H1 (cell line): ENCODE measurements around the gene PTCRA. TPM values are rescaled to one million over a fixed set of nuclear protein-coding genes. Genes with fewer than 3 reads are reported as not detected.
"Not testable (repeated sequence)": the region's sequence is repeated elsewhere in the genome, so short reads cannot be mapped to it uniquely, and the experiment has no call there.

ENCODE experiments used
- CTCF ChIA-PET: fragments of 300-600 bp; sonication (Branson Sonifier 250); formaldehyde crosslinking; loops from one replicate; lab custom pipeline; 2021; ENCODE audit not compliant: partially characterized antibody; lab: Charles Lee
- POLR2A ChIA-PET: fragments of 300-600 bp; sonication (Branson Sonifier 250); formaldehyde crosslinking; loops from one replicate; lab custom pipeline; 2021; ENCODE audit warnings: inconsistent platforms; ENCODE audit not compliant: partially characterized antibody; lab: Charles Lee
- DNase-seq, 2 experiments: peaks; one replicate each; pipeline versions ENCODE4 v3.0.0 to v3.0.0-alpha.2; 2010 to 2022; ENCODE audit warnings: low spot score in 2 of 2, low read depth in 1 of 2, mixed read lengths in 1 of 2
- FAIRE-seq: peaks from 2 replicates; lab custom pipeline; 2011; peaks lifted over from hg19 to GRCh38; lab: Jason Lieb, UNC
- H2AFZ ChIP-seq: 2 replicates; pipeline ENCODE4 v1.8.1; 2012; ENCODE audit warnings: low read length, inconsistent platforms
- H2AK5ac ChIP-seq: 2 replicates; pipeline ENCODE4 v1.6.1; 2013; ENCODE audit warnings: low read depth, low read length
- H2BK120ac ChIP-seq: replicated peaks from 2 replicates; pipeline ENCODE3; 2013; ENCODE audit warnings: low read depth, low read length, inconsistent platforms
- H2BK12ac ChIP-seq: 2 replicates; pipeline ENCODE4 v1.6.1; 2013; ENCODE audit warnings: low read depth, low read length
- H2BK15ac ChIP-seq: 2 replicates; pipeline ENCODE4 v1.6.1; 2013; ENCODE audit warnings: low read length
- H2BK20ac ChIP-seq: 2 replicates; pipeline ENCODE4 v1.6.1; 2013; ENCODE audit warnings: low read length
- H2BK5ac ChIP-seq: 2 replicates; pipeline ENCODE4 v1.6.1; 2013; ENCODE audit warnings: low read depth, low read length
- H3K14ac ChIP-seq: 2 replicates; pipeline ENCODE4 v1.6.1; 2013; ENCODE audit warnings: inconsistent platforms; ENCODE audit not compliant: insufficient read length
- H3K18ac ChIP-seq: 2 replicates; pipeline ENCODE4 v1.6.1; 2013; ENCODE audit warnings: low read length; ENCODE audit errors: extremely low read depth
- H3K23ac ChIP-seq: 2 replicates; pipeline ENCODE4 v1.6.1; 2013; ENCODE audit warnings: inconsistent platforms; ENCODE audit not compliant: insufficient read length
- H3K23me2 ChIP-seq: 2 replicates; pipeline ENCODE4 v1.6.1; 2013; ENCODE audit warnings: low read depth, low read length
- H3K27ac ChIP-seq: 2 replicates; pipeline ENCODE4 v1.6.1; 2011; ENCODE audit warnings: low read depth, low read length, inconsistent platforms
- H3K27me3 ChIP-seq, 4 experiments: replicated peaks in 1 of 4; 1 replicate in 1 of 4; 2 replicates in 3 of 4; pipeline versions ENCODE4 v1.6.1 to v1.8.1; 2011 to 2013; ENCODE audit warnings: low read length in 3 of 4, mild to moderate bottlenecking in 3 of 4, inconsistent platforms in 2 of 4, mixed read lengths in 2 of 4, moderate library complexity in 1 of 4; ENCODE audit not compliant: control insufficient read depth in 3 of 4, insufficient read depth in 3 of 4; ENCODE audit errors: extremely low read depth in 1 of 4
- H3K36me3 ChIP-seq, 4 experiments: 2 replicates each; pipeline versions ENCODE4 v1.6.1 to v1.8.1; 2011 to 2013; ENCODE audit warnings: mild to moderate bottlenecking in 4 of 4, low read length in 3 of 4, moderate library complexity in 2 of 4, control low read depth in 1 of 4, inconsistent platforms in 1 of 4; ENCODE audit not compliant: insufficient read depth in 4 of 4, control insufficient read depth in 2 of 4
- H3K4ac ChIP-seq: replicated peaks from 2 replicates; pipeline ENCODE3; 2013; ENCODE audit warnings: low read length, low read depth, mixed read lengths, inconsistent platforms; ENCODE audit not compliant: insufficient read length
- H3K4me1 ChIP-seq, 4 experiments: replicated peaks in 1 of 4; 1 replicate in 1 of 4; 2 replicates in 3 of 4; pipeline versions ENCODE4 v1.6.1 to v1.8.1; 2011 to 2013; ENCODE audit warnings: low read length in 3 of 4, inconsistent platforms in 2 of 4, mixed read lengths in 1 of 4; ENCODE audit not compliant: insufficient read depth in 4 of 4, control insufficient read depth in 3 of 4
- H3K4me2 ChIP-seq, 2 experiments: 2 replicates each; pipeline versions ENCODE4 v1.6.1 to v1.8.1; 2011 to 2013; ENCODE audit warnings: low read depth in 2 of 2, low read length in 2 of 2, control low read depth in 1 of 2, inconsistent platforms in 1 of 2, mild to moderate bottlenecking in 1 of 2; ENCODE audit not compliant: insufficient read depth in 1 of 2
- H3K4me3 ChIP-seq, 4 experiments: fragments of 200-600, 300-600 bp in 1 of 4; sonication (generic), shearing (Covaris generic), sonication (Bioruptor Twin) in 1 of 4; 2 replicates each; pipeline versions ENCODE4 v1.5.1 to v1.8.1; 2011 to 2016; ENCODE audit warnings: low read length in 4 of 4, low read depth in 3 of 4, control low read depth in 2 of 4, inconsistent platforms in 2 of 4, mild to moderate bottlenecking in 2 of 4, mixed read lengths in 1 of 4, moderate library complexity in 1 of 4; ENCODE audit not compliant: insufficient read depth in 2 of 4; ENCODE audit errors: extremely low read depth in 1 of 4
- H3K56ac ChIP-seq: replicated peaks from 2 replicates; pipeline ENCODE3; 2013; ENCODE audit warnings: low read depth, mild to moderate bottlenecking, mixed read lengths, low read length, inconsistent platforms; ENCODE audit not compliant: insufficient read length
- H3K79me1 ChIP-seq: 2 replicates; pipeline ENCODE4 v1.6.1; 2013; ENCODE audit warnings: low read depth, low read length, control low read depth
- H3K79me2 ChIP-seq, 2 experiments: 2 replicates each; pipeline versions ENCODE4 v1.6.1 to v1.8.1; 2012 to 2013; ENCODE audit warnings: low read length in 2 of 2, mild to moderate bottlenecking in 2 of 2, inconsistent platforms in 1 of 2; ENCODE audit not compliant: insufficient read depth in 2 of 2, control insufficient read depth in 1 of 2
- H3K9ac ChIP-seq, 4 experiments: replicated peaks in 1 of 4; 1 replicate in 1 of 4; 2 replicates in 3 of 4; pipeline versions ENCODE4 v1.6.1 to v1.8.1; 2011 to 2013; ENCODE audit warnings: low read depth in 3 of 4, low read length in 3 of 4, control low read depth in 2 of 4, mild to moderate bottlenecking in 2 of 4, moderate library complexity in 2 of 4, inconsistent platforms in 1 of 4; ENCODE audit errors: extremely low read depth in 1 of 4
- H3K9me3 ChIP-seq, 2 experiments: 2 replicates each; pipeline versions ENCODE4 v1.6.1 to v1.8.1; 2012 to 2013; ENCODE audit warnings: mild to moderate bottlenecking in 2 of 2, moderate library complexity in 2 of 2, control low read depth in 1 of 2, inconsistent platforms in 1 of 2, low read depth in 1 of 2, low read length in 1 of 2, mixed read lengths in 1 of 2; ENCODE audit not compliant: insufficient read depth in 2 of 2
- H4K20me1 ChIP-seq, 2 experiments: replicated peaks in 1 of 2; 2 replicates each; pipeline versions ENCODE3 to v1.8.1; 2011 to 2013; ENCODE audit warnings: inconsistent platforms in 2 of 2, low read length in 2 of 2, mild to moderate bottlenecking in 1 of 2; ENCODE audit not compliant: insufficient read depth in 2 of 2, control insufficient read depth in 1 of 2
- H4K5ac ChIP-seq: 2 replicates; pipeline ENCODE4 v1.6.1; 2013; ENCODE audit warnings: low read length, low read depth, mixed read lengths, inconsistent platforms; ENCODE audit not compliant: insufficient read length
- H4K8ac ChIP-seq: 2 replicates; pipeline ENCODE4 v1.8.0; 2013; ENCODE audit warnings: mild to moderate bottlenecking, moderate library complexity, low read length, inconsistent platforms; ENCODE audit not compliant: insufficient read depth; ENCODE audit errors: extremely low read depth
- H4K91ac ChIP-seq: replicated peaks from 2 replicates; pipeline ENCODE3; 2013; ENCODE audit warnings: low read length, mixed read lengths, inconsistent platforms; ENCODE audit not compliant: insufficient read length
- WGBS, 2 experiments: shearing (Covaris generic) in 1 of 2; methylation state at CpG; one replicate each; pipeline versions ENCODE4 v1.1.6 to v1.1.7; 2013 to 2015; ENCODE audit warnings: low lambda C conversion rate in 2 of 2, mixed read lengths in 2 of 2, inconsistent platforms in 1 of 2, low coverage in 1 of 2, missing lambda C conversion rate in 1 of 2; ENCODE audit not compliant: insufficient replicate concordance in 2 of 2, insufficient coverage in 1 of 2, insufficient read length in 1 of 2; ENCODE audit errors: extremely low coverage in 1 of 2, missing lambda C conversion rate in 1 of 2; 5-methylcytosine and 5-hydroxymethylcytosine counted together
- polyA plus RNA-seq, 7 experiments: library from polyadenylated mRNA; depleted of rRNA in 3 of 7; stranded (reverse) in 5 of 7; unstranded in 2 of 7; fragments of >200 nt in 5 of 7; fragments of 200-250 nt in 2 of 7; gene quantifications; 1 replicate in 5 of 7; 2 replicates in 1 of 7; 4 replicates in 1 of 7; pipeline versions ENCODE4 v1.2.1 to v1.2.3, GENCODE V29; 2011 to 2013; ENCODE audit warnings: missing spikeins in 2 of 7, mixed read lengths in 2 of 7
- total RNA-seq: library from RNA; stranded (reverse); fragmentation: NEBNext Ultra II Directional; extraction: Animal tissue kit (Norgen Biotek cat#: 25700); gene quantifications from 2 replicates; pipeline ENCODE4 v1.2.1, GENCODE V29; 2021

PTCRA gene
- total and polyA plus RNA-seq, 2 of the 8 experiments (the other 6 are each of a cell fraction or from before 2014, with no cell fraction given): not detected

GRCh38 chr6:42941356-42941755 is 25.5 kb downstream of the PTCRA start:
- H4K8ac ChIP-seq, H2BK12ac ChIP-seq, H3K9me3 ChIP-seq, H2AFZ ChIP-seq, H2BK20ac ChIP-seq, H3K9ac ChIP-seq, H3K4me1 ChIP-seq, H3K23me2 ChIP-seq, H3K4me2 ChIP-seq, H3K79me2 ChIP-seq, H3K4me3 ChIP-seq, H4K5ac ChIP-seq, CTCF ChIA-PET, H3K56ac ChIP-seq, H2BK15ac ChIP-seq, DNase-seq, H4K91ac ChIP-seq, H3K18ac ChIP-seq, H3K27me3 ChIP-seq, H2BK120ac ChIP-seq, H2BK5ac ChIP-seq, H3K79me1 ChIP-seq, H2AK5ac ChIP-seq, FAIRE-seq, H3K23ac ChIP-seq, H3K4ac ChIP-seq, H4K20me1 ChIP-seq, H3K27ac ChIP-seq, H3K14ac ChIP-seq: not testable (repeated sequence)
- H3K36me3 ChIP-seq: peaks cover 0 to 20% (median 6%) of the 10 kb centered on the region in 4 experiments; a peak in 6 of 8 replicates
- WGBS, 2 experiments: 91% methylated on average over 5 of the region's 5 CpGs; no CpG with 5 or more reads in 1 of the 2 experiments
- POLR2A ChIA-PET: interaction anchor here (1.1 to 1.5 kb wide), 2 partner anchors 12 to 40 kb away, joined by 3 to 4 read pairs; partner anchors contain the start of gene CNPY3
